ENCODE results near the gene AK8. TPM values are rescaled to one million over a fixed set of nuclear protein-coding genes. Genes with fewer than 3 reads are reported as not detected.
A peak's percentile ranks its signal among the peaks of the same experiment; 100 is the strongest.

The AK8 gene
- total RNA-seq, 1 donor from 2014 or later, result 2.0 TPM

DNA sequence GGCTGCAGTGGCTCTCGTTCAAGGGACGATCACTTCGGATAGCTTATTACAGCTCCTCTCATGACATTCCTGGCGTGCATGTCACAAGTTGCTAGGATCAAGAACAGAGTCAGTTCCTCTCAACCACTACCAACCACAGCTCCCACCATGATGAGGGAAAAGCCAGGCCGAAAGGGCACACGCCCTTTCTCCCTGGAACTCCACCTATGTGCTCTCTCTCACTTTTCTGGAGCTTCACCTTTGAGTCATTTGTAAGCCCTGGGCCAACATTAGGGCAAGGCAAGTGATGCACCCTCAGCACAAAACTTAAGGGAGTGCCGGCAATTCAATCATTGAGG lies 2.2 kb upstream of the AK8 start:
- Histone ChIP-seq H3K4me3 (ENCODE audit: low read depth, low read length) (no peak overlapping the region), H3K36me3 (ENCODE audit: control insufficient read depth, insufficient read depth, low read length) (no peaks in the 10 kb centered on the region), H3K27me3 (ENCODE audit: control insufficient read depth, insufficient read depth, low read length) (peaks cover 3% of the 10 kb centered on the region)
- TF ChIP-seq CTCF (IDR thresholded peaks at IDR 0.05; ENCODE audit: insufficient read depth, low read length, poor library complexity, severe bottlenecking), result no peak
- DNase-seq (ENCODE audit: low read depth), result no peak

- H3K27me3 ChIP-seq (ENCODE audit: control insufficient read depth, insufficient read depth, low read length), result peaks cover 3% of the 10 kb centered on the region
- TF ChIP-seq CTCF (IDR thresholded peaks at IDR 0.05; ENCODE audit: insufficient read depth, low read length, poor library complexity, severe bottlenecking), result no peak
- no peaks in the 10 kb centered on the region for H3K36me3 ChIP-seq (ENCODE audit: control insufficient read depth, insufficient read depth, low read length)
- no peak for DNase-seq (ENCODE audit: low read depth)
- no peak overlapping the region for H3K4me3 ChIP-seq (ENCODE audit: low read depth, low read length)
Measured at GRCh38 chr9:132879457-132880323, 1.6 kb upstream of the AK8 start.

DNA sequence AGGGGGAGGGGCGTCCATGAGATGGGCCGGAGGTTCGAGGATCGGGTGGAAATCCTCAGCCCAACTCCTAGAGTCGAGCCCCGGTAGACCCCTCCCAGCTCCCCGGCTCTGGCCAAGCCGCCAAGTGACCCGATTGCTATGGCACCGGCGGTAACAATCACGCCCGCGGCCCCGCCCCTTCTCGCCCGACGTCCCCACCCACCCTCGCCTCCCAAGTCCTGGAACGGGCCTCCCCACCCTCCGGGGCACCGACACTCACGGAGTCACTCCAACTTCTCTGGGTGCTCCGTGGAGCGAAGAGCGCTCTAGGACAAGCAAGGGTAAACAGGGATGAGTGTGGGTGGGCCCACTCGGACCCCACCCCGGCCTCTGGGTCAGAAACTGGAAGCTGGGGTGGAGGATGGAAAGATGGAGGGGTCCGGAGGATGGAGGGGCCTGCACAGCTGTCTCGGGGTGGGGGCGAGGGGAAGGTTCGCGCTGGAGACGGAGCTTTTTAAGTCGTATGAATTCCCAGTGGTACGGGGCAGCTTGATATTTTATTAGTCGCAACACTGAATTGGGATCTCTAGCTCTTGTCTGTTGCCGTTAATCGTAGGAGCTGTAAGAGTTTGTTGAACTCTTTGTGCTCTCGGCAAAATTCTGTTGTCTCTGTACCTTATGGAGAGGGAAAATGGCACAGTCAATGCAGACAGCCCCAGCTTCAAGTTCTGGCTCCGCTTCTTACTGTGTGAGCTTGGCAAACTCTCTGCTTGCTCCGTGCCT lies 792 bp upstream of the AK8 start, which contains the start of gene SPACA9:
Gene SPACA9, plus strand, starts transcription at position 204 of the 762 bp plus-strand sequence. CDS start 5,050 bp downstream, outside the sequence.
- no peaks in the 10 kb centered on the region for H3K36me3 ChIP-seq (ENCODE audit: control insufficient read depth, insufficient read depth, low read length)
- TF ChIP-seq CTCF (IDR thresholded peaks at IDR 0.05; ENCODE audit: insufficient read depth, low read length, poor library complexity, severe bottlenecking), result no peak
- DNase-seq (ENCODE audit: low read depth), result no peak
- H3K4me3 ChIP-seq (ENCODE audit: low read depth, low read length), result peak within 1 kb of the TSS; percentile 89
- H3K27me3 ChIP-seq (ENCODE audit: control insufficient read depth, insufficient read depth, low read length), result peaks cover 3% of the 10 kb centered on the region

GRCh38 chr9:132877458-132877823 lies 643 bp downstream of the AK8 start:
- Histone ChIP-seq H3K36me3 (ENCODE audit: control insufficient read depth, insufficient read depth, low read length) (no peaks in the 10 kb centered on the region), H3K27me3 (ENCODE audit: control insufficient read depth, insufficient read depth, low read length) (peaks cover 3% of the 10 kb centered on the region), H3K4me3 (ENCODE audit: low read depth, low read length) (peak overlapping the region; percentile 89)
- TF ChIP-seq CTCF (IDR thresholded peaks at IDR 0.05; ENCODE audit: insufficient read depth, low read length, poor library complexity, severe bottlenecking), result no peak
- DNase-seq (ENCODE audit: low read depth), result no peak

DNA sequence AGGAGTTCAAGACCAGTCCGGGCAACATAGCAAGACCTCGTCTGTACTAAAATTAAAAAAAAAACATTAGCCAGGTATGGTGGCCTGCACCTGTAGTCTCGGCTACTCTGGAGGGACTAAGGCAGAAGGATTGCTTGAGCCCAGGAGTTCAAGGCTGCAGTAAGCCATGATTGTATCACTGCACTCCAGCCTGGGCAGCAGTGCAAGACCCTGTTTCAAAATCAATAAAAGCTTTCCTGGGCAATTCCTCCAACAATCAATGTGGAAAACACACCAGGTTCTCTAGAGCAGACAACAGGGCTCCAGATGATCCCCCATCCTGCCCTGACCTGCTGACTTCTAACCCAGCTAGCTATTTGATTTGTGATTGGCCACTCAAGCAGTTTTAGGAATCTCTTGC lies 1.2 kb downstream of the AK8 start:
- H3K27me3 ChIP-seq (ENCODE audit: control insufficient read depth, insufficient read depth, low read length), result peaks cover 3% of the 10 kb centered on the region
- no peak for TF ChIP-seq CTCF (IDR thresholded peaks at IDR 0.05; ENCODE audit: insufficient read depth, low read length, poor library complexity, severe bottlenecking)
- no peak overlapping the region for H3K4me3 ChIP-seq (ENCODE audit: low read depth, low read length)
- no peaks in the 10 kb centered on the region for H3K36me3 ChIP-seq (ENCODE audit: control insufficient read depth, insufficient read depth, low read length)
- DNase-seq (ENCODE audit: low read depth), result no peak

All from kidney epithelial cell (primary cell).